HUES6 (cell line): Measurements from ENCODE around the gene FNDC3B.

ENCODE experiments used
- H3K27ac ChIP-seq: 2 replicates; pipeline ENCODE4 v1.7.0; 2013; ENCODE audit warnings: low read depth, mild to moderate bottlenecking, low read length, inconsistent platforms
- H3K27me3 ChIP-seq: 2 replicates; pipeline ENCODE4 v1.6.1; 2013; ENCODE audit warnings: low read length; ENCODE audit not compliant: control insufficient read depth, insufficient read depth
- H3K36me3 ChIP-seq: 2 replicates; pipeline ENCODE4 v1.6.1; 2013; ENCODE audit warnings: low read length; ENCODE audit not compliant: control insufficient read depth, insufficient read depth
- H3K4me1 ChIP-seq: 2 replicates; pipeline ENCODE4 v1.6.1; 2013; ENCODE audit warnings: low read length; ENCODE audit not compliant: control insufficient read depth, insufficient read depth
- H3K4me3 ChIP-seq: 2 replicates; pipeline ENCODE4 v1.5.1; 2013; ENCODE audit warnings: low read depth, low read length
- H3K9ac ChIP-seq: one replicate; pipeline ENCODE4 v1.6.1; 2013; ENCODE audit warnings: mild to moderate bottlenecking, low read length
- H3K9me3 ChIP-seq: 2 replicates; pipeline ENCODE4 v1.6.1; 2013; ENCODE audit warnings: low read depth, low read length; ENCODE audit not compliant: control insufficient read depth, insufficient read depth

FNDC3B gene

DNA sequence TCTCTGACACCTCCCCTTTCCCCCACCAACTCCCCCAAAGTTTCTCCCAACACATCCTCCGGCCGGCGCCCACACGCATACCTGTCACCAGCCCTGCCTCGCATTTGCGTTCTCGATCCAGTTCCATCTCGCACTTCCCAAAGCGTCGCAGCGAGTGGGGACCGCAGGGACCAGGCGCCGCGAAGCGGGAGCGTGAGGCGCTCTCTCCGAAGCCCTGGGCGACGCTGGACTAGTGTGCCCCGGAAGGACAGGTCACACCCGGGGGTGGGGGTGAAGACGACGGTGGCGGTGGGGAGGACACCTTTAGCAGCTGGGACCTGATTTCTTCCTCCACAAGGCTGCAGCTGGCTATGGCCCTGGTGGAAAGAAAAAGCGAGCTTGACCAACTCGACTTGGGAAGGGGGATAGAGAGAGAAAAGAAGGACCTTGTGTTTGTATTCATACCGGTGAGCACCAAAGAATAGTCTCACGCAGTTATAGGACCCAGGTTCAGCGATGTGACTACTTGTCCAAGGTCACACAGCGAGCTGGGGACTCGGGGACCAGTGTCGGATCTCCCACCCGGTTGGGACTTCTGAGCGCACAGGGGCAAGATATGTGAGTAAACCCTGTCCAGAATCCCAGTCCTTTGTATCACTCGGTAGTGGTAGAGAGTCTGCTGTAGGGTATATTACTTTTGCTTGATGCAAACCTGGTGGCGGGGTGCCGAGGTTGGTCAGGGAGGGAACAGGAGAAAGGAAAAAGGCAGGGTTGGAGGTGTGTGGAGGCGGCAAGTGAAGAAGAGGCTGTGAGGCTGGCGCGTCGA lies 409.5 kb downstream of the FNDC3B start:
- peaks cover 16% of the 10 kb centered on the region; the same call in 1 of the 2 replicates for H3K4me1 ChIP-seq
- H3K27ac ChIP-seq = no peak overlapping the region
- peaks cover 86% of the 10 kb centered on the region for H3K27me3 ChIP-seq
- no peaks in the 10 kb centered on the region for H3K36me3 ChIP-seq
- H3K4me3 ChIP-seq = peak overlapping the region; percentile 47
- no peak overlapping the region for H3K9ac ChIP-seq
- no peaks in the 10 kb centered on the region for H3K9me3 ChIP-seq

DNA sequence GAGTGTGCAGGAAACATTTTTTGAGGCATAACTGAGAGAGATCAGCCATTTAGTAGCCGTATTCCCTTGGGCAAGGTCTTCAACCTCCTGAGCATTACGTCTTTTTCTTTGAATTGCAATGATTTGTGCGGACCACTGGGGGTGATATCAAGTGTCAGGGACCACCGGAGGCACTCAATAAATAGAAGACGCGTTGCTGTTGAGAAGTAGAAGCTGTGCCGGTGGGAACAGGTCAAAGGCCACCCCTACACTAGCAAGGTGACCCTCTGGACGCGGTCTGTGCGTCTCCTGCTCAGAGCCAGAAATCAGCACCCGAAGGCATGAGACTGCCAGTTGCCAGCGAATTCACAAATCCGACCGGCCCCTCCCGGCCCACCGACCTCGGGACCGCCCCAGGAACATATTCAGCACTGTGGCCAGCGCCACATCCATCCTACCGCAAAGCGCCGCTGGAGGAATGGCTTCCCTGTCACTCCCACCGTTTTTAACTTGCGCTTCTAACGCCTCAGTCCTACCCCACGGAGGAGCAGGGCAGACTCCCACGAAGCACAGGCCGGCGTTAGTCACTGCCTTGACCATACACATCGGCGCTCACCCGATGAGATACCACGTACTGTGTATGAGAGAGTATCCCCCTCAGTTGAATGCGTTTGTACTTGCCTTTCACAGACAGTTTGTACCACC lies 410.2 kb downstream of the FNDC3B start:
- Histone ChIP-seq H3K4me3 (peak overlapping the region; percentile 47), H3K36me3 (no peaks in the 10 kb centered on the region), H3K9ac (no peak overlapping the region), H3K27me3 (peaks cover 84% of the 10 kb centered on the region), H3K9me3 (no peaks in the 10 kb centered on the region), H3K27ac (no peak overlapping the region), H3K4me1 (peaks cover 16% of the 10 kb centered on the region; the same call in 1 of the 2 replicates)
